ENCODE data around the gene MOV10L1. TPM values are rescaled to one million over a fixed set of nuclear protein-coding genes. Genes with fewer than 3 reads are reported as not detected.

Gene MOV10L1
- polyA plus RNA-seq, 10 donors: 0.12 to 0.61 (median 0.39) TPM

DNA sequence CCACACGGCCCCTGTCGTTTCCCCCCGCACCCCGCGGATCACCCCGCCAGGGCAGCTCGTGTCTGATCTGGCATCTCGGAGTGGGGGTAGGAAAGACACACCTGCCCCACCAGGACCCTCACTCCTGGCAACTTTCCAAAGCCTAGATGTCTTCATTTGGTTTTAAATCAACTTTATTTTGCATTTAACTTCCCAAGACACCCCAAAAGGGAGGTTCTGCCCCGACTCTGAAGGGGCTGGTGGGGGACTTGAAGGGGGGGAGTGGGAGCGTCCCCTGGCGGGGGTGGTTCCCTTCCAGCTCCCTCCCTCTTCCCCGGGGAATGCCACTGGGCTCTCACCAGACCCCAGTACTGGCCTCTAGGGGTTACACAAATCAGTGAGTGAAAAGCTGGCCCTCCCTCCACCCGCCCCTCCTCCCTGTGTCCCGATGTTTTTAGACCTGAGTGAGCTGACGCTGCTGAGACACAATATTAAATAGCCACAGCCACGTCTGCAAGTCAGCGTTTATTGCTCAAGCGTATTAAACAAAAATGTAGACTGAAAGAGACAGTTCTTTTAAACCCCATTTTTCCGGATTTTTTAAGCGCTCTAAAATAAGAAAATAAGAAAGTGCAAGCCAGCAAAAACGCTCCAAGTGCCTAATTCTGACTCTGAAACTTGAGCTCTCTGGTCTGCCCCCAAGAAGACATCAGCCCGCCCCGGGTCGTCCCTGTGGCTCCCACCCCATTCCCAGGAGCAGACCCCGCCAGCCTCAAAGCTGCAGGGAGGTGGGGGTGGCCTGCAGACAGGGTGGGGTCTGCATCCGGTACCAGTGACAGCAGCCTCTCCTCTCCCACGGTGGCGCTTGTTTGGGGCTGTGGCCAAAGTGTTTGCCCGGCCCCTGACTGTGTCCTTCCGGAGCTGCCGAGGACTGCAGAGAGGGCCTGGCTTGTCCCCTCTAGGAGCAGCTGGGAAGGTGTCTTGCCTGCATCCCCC is 30.6 kb upstream of the MOV10L1 start:
- peak in 2 of 3 donors; percentile 16 to 53 for DNase-seq

DNA sequence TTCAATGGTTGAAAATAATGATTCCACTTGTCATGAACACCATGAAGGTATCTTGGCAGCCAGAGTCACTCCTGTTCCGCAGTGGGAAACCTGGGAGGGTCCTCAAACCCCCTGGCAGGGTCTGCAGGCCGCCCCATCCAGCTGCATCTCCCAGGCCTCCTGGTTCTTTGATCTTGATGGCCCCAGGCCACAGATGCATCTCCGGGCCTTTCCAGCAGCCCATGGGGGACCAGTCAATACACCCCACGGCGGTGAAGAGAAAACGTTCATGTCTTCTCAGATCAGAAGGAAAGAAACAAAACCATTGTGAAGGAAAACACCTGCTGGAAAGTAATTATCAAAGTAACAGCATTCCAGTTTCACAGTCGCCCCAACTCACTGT is 29.9 kb upstream of the MOV10L1 start:
- DNase-seq: no peak

GRCh38 chr22:50060441-50061140 is 29.2 kb upstream of the MOV10L1 start:
- no peak for DNase-seq

- no peak for DNase-seq
These were observed 28.5 kb upstream of the MOV10L1 start for GRCh38 chr22:50061141-50061823.

GRCh38 chr22:50061824-50062355 is 27.9 kb upstream of the MOV10L1 start:
- no peak for DNase-seq

- DNase-seq: no peak
These were observed 27.2 kb upstream of the MOV10L1 start for GRCh38 chr22:50062509-50063135.

- DNase-seq: no peak
These were observed 26.0 kb upstream of the MOV10L1 start for GRCh38 chr22:50063589-50064393.

DNA sequence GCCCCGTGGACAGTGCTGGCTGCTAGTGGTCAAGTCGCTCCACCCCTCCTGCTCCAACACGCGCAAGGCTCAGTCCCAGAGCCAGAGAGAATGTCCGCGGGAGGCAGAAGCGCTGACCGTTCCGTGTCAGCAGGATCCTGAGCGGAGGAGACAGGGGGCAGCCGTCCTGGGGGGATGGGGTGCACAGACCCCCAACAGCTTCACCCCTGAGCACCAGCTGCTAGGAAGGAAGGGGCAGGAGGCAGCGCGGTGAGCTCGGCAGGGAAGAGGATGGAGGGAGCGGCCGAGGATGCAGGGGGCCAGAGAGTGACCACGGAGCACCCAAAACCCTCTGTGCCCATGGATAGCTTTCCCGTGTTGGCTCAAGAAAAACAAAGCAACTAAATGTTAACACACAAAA is 25.4 kb upstream of the MOV10L1 start:
- no peak for DNase-seq

DNA sequence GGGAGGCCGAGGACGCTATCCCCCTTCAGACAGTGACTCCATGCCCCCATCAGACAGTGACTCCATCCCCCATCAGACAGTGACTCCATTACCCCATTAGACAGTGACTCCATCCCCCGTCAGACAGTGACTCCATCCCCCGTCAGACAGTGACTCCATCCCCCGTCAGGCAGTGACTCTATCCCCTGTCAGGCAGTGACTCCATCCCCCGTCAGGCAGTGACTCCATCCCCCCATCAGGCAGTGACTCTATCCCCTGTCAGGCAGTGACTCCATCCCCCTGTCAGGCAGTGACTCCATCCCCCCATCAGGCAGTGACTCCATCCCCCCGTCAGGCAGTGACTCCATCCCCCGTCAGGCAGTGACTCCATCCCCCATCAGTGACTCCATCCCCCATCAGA is 22.6 kb upstream of the MOV10L1 start:
- DNase-seq: no peak

DNA sequence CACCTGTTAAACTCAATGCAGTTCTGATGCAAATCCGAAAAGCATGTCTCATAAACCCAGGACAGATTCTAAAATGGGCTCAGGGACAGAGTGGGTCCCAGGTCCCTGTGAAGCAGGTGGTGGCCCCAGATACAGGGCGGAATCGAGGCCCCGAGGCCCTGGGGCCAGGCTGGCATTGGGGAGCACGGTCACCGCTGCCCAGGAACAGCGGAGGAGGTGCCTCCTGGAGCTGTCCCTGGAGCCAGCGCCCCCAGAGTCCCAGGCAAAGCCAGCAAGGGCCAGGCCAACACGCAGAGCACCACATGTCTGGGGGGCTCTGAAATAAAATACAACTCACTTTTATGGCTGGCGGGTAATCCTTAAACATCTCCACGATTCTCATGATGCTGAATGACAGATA is 21.7 kb upstream of the MOV10L1 start:
- DNase-seq: no peak

- DNase-seq: no peak
These were observed 19.4 kb upstream of the MOV10L1 start for GRCh38 chr22:50070366-50070765.

GRCh38 chr22:50071432-50072166 is 18.2 kb upstream of the MOV10L1 start:
- no peak for DNase-seq

DNA sequence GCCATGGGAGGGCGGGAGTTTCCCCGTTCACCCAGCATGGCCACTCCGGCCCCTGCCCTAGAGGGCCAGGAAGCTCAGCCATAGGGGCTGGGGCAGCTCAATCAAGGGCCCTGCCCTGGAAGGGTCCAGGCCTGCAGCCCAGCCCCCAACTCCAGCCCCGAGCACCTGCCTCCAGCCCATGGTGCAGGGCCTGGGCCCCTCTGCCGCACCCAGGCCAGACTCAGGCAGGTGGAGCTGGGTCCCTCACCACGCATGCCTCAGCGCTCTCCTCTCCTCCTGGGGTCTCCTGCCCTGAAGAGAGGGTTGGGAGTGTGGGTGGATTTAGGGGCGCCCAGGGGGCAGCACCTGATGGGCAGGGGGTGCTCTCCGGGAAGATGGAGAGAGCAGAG is 17.6 kb upstream of the MOV10L1 start:
- DNase-seq: no peak

- DNase-seq: no peak
These were observed 16.9 kb upstream of the MOV10L1 start for GRCh38 chr22:50072714-50073538.

- no peak for DNase-seq
These were observed 15.8 kb upstream of the MOV10L1 start for GRCh38 chr22:50074056-50074455.

DNA sequence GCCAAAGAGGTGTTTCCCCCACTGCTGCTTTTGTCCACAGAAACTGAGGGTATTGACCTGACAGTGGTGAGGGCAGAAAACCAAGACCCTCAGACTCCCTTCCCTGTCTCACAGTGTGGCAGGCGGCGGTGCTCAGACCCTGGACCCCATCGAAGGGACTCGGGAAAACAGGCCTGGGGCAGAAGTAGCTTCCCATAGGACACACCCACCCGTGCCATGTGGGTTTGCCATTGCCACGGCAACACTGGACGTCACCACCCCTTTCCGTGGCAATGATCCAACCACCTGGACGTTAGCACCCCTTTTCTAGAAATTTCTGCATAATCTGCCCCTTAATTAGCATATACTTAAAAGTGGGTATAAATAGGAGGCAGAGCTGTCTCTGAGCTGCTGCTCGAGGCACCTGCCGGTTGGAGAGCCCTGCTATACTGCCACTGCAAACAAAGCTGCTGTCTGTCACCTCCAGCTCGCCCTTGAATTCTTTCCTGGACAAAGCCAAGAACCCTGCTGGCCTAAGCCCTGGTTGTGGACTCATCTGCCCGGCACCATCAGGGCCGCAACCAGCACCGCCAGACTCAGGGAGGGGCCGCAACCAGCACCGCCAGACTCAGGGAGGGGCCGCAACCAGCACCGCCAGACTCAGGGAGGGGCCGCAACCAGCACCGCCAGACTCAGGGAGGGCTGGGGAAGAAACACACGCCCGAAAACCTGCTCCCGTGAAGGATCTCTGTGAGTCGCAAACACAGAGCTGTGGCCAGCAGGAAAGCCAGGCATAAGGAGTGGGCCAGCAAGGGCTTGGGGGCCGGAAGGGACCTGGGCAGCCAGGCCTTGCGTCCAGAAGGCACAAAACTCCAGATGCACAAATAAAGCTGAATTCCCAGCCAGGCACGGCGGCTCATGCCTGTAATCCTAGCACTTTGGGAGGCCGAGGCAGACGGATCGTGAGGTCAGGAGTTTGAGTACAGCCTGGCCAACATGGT is 15.0 kb upstream of the MOV10L1 start:
- no peak for DNase-seq

DNA sequence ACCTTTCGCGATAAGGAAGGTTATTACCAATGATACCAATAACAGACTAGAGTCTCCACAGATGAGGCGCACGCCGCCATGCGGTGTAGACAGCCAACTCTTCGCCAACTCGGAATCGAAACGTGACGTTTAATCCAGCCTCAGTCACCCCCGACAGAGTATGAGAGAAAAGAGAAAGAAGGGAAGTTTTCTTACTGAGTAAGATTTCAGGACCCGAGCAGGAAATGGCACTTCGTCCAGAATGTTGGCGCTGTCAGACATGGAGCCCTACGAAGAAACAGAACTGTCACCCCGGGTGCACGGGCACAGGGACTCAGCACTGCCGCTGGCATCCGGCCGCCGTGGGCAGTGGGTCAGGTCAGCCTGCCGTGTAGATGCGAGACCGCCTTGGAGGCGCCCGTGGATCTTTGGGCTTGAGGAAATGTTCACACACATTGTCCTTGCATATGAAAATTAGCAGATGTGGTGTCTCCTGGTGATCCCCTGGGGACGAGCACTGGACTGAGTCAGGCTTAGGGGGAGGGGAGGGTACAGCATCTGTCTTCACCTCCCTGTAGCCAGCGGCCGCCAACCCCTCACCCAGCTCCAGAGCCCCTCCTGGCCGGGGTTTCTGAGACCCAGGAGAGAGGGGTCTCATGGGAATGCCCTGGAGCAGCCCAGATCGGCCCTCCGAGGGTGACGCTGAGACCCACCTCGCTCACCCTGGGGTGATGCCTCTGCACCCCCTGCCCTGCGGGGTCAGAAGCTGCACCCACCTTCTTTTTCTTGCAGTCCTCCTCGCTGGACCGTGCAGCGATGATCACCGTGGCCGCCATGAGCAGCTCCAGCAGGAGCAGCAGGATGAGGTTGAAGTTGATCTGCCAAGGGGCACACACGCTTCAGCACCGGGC is 12.9 kb upstream of the MOV10L1 start:
- DNase-seq: no peak

All from muscle of back (tissue), 11 donors.